Activated T-cell treated with anti-CD3 and anti-CD28 coated beads, Interleukin-2, amount 50 U/mL, for 72 hours (primary cell): ENCODE measurements around the gene BCLAF1. TPM values are rescaled to one million over a fixed set of nuclear protein-coding genes. Genes with fewer than 3 reads are reported as not detected.
"Not testable (repeated sequence)": the region's sequence is repeated elsewhere in the genome, so short reads cannot be mapped to it uniquely, and the experiment has no call there.

Source experiments
- ATAC-seq, 2 donors: fragments of 150-1000 bp; cut with Tn5 transposase; replicated peaks in 1 of 2; 2 replicates each; pipeline ENCODE4 v1.10.0; 2021; ENCODE audit warnings: moderate library complexity in 2 of 2, mild to moderate bottlenecking in 1 of 2
- DNase-seq, 2 donors: peaks; one replicate each; pipeline ENCODE4 v3.0.0; 2021 to 2022; ENCODE audit warnings: mixed read lengths in 1 of 2
- H3K27ac Mint-ChIP-seq: one replicate; pipeline ENCODE4 v1.8.0; 2022; ENCODE audit warnings: mild to moderate bottlenecking, moderate library complexity, mixed read lengths
- H3K27me3 Mint-ChIP-seq: one replicate; pipeline ENCODE4 v1.8.0; 2022; ENCODE audit warnings: low read depth, mixed read lengths
- H3K36me3 Mint-ChIP-seq, 2 donors: one replicate each; pipeline ENCODE4 v1.8.0; 2022; ENCODE audit warnings: mixed read lengths in 2 of 2, mild to moderate bottlenecking in 1 of 2; ENCODE audit not compliant: insufficient read depth in 2 of 2
- H3K4me1 Mint-ChIP-seq: one replicate; pipeline ENCODE4 v1.8.0; 2022; ENCODE audit warnings: low read depth, mixed read lengths
- H3K4me3 Mint-ChIP-seq, 2 donors: one replicate each; pipeline ENCODE4 v1.8.0; 2022; ENCODE audit warnings: mild to moderate bottlenecking in 2 of 2, mixed read lengths in 2 of 2, moderate library complexity in 2 of 2
- H3K9me3 Mint-ChIP-seq, 2 donors: one replicate each; pipeline ENCODE4 v1.8.0; 2022; ENCODE audit warnings: mixed read lengths in 2 of 2
- total RNA-seq, 2 donors: library from RNA; stranded (reverse); gene quantifications; one replicate each; pipeline ENCODE4 v1.2.3, GENCODE V29; 2022

The BCLAF1 gene
- total RNA-seq, 2 donors from 2014 or later = 146 to 151 TPM

DNA sequence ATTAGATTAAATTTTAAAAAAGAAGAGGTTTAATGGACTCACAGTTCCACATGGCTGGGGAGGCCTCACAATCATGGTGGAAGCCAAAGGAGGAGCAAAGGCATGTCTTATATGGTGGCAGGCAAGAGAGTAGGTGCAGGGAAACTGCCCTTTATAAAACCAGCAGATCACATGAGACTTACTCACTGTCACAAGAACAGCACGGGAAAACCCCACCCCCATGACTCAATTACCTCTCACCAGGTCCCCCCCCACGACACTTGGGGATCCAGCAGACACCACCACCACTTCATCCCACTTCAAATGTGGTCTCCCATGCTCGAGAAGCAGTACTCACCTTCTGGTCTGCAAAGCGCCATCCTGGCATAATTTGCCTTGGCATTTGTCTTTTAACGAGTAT lies 64.2 kb downstream of the BCLAF1 start:
- H3K27ac Mint-ChIP-seq = no peak overlapping the region
- H3K36me3 Mint-ChIP-seq = peaks cover 8 to 14% of the 10 kb centered on the region in 2 donors
- H3K27me3 Mint-ChIP-seq = no peaks in the 10 kb centered on the region
- DNase-seq (peak; percentile 16 to 26), ATAC-seq (peak; percentile 33 to 43)
- no peak overlapping the region for H3K4me3 Mint-ChIP-seq
- peaks cover 19% of the 10 kb centered on the region for H3K4me1 Mint-ChIP-seq
- peaks cover 4 to 5% of the 10 kb centered on the region in 2 donors for H3K9me3 Mint-ChIP-seq

DNA sequence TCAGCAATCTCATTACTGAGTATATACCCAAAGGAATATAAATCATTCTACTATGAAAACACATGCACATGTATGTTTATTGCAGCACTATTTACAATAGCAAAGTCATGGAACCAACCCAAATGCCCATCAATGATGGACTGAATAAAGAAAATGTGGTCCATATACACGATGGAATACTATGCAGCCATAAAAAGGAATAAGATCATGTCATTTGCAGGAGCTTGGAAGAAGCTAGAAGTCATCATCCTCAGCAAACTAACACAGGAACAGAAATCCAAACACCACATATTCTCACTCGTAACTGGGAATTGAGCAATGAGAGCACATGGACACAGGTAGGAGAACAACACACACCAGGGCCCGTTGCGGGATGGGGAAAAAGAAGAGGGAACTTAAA lies 64.7 kb downstream of the BCLAF1 start:
- not testable (repeated sequence) for ATAC-seq, H3K27ac Mint-ChIP-seq, H3K9me3 Mint-ChIP-seq, H3K4me3 Mint-ChIP-seq, DNase-seq, H3K27me3 Mint-ChIP-seq
- H3K36me3 Mint-ChIP-seq = peaks cover 5 to 11% of the 10 kb centered on the region in 2 donors
- H3K4me1 Mint-ChIP-seq = peaks cover 19% of the 10 kb centered on the region

DNA sequence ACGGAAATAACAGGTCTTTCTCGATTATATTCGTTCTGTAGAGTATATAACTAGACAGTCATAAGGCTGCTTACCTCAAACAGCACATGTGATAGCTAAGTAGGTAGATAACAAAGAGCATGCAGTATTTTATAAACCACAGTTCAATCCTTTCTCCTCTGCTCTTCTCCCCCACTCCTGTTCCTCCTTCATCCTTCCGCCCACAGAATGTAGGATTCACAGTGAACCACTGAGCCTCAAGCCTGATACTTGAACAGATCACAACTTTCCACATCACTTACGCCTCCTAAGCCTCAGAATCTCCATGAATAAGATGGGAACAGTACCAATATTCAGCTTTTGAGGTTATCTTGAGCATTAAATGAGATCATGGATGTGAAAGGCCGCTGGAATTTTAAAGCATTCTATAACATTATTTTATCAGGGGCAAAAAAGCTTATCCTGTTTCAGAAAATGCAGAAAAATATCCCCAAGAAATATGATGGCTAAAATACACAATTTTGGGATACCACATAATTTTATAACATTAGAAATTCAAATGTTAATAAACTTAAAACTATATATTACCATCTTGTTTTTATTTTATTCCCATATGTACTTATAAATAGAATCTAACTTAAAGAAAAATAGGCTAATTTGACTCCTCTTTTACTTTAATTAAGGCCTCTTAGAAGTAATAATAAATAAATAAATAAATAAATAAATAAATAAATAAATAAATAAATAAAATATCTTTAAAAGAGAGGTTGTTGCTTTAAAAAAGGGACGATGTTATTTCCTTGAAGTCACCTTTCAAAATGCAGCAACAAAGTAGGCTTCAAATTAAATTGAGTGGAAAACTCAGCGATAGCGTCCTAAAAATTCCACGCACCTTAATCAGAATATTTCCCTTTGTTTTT lies 72.9 kb downstream of the BCLAF1 start:
- H3K36me3 Mint-ChIP-seq = no peaks in the 10 kb centered on the region
- no peaks in the 10 kb centered on the region for H3K27me3 Mint-ChIP-seq
- H3K4me1 Mint-ChIP-seq = no peaks in the 10 kb centered on the region
- peaks cover 1 to 2% of the 10 kb centered on the region in 2 donors for H3K9me3 Mint-ChIP-seq
- H3K27ac Mint-ChIP-seq = no peak overlapping the region
- DNase-seq (no peak), ATAC-seq (no peak)
- H3K4me3 Mint-ChIP-seq = no peak overlapping the region

- Mint-ChIP-seq H3K4me1 (no peaks in the 10 kb centered on the region), H3K27me3 (no peaks in the 10 kb centered on the region), H3K9me3 (no peaks in the 10 kb centered on the region), H3K4me3 (no peak overlapping the region), H3K36me3 (no peaks in the 10 kb centered on the region), H3K27ac (no peak overlapping the region)
- DNase-seq (no peak), ATAC-seq (no peak)
Observed at GRCh38 chr6:136213853-136214252, 75.8 kb downstream of the BCLAF1 start.

- H3K27me3 Mint-ChIP-seq = no peaks in the 10 kb centered on the region
- H3K36me3 Mint-ChIP-seq = no peaks in the 10 kb centered on the region
- H3K4me3 Mint-ChIP-seq = no peak overlapping the region
- H3K9me3 Mint-ChIP-seq = no peaks in the 10 kb centered on the region
- H3K4me1 Mint-ChIP-seq = no peaks in the 10 kb centered on the region
- no peak for DNase-seq
- no peak overlapping the region for H3K27ac Mint-ChIP-seq
- no peak for ATAC-seq
Observed at GRCh38 chr6:136213012-136213539, 76.6 kb downstream of the BCLAF1 start.

DNA sequence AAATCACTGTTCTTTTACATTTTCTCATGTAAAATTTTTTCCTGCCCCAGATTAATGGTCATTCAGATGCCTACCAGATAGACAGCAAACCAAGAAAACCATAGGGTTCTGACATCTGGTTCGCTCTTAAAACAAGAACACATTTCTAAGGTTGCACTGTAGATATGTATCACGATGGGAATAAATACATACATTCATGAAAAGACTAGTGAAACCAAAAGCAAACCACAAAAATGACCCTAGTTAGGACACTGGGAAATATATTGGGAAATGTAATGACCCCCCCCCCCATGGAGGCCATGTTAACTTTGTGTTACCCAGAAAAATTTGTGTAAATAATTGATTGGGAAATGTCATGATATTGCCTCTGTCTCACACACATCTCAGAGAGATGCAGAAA lies 77.0 kb downstream of the BCLAF1 start:
- Mint-ChIP-seq H3K4me3 (no peak overlapping the region), H3K9me3 (no peaks in the 10 kb centered on the region), H3K4me1 (no peaks in the 10 kb centered on the region), H3K27ac (no peak overlapping the region), H3K27me3 (no peaks in the 10 kb centered on the region), H3K36me3 (no peaks in the 10 kb centered on the region)
- ATAC-seq (no peak), DNase-seq (no peak)

DNA sequence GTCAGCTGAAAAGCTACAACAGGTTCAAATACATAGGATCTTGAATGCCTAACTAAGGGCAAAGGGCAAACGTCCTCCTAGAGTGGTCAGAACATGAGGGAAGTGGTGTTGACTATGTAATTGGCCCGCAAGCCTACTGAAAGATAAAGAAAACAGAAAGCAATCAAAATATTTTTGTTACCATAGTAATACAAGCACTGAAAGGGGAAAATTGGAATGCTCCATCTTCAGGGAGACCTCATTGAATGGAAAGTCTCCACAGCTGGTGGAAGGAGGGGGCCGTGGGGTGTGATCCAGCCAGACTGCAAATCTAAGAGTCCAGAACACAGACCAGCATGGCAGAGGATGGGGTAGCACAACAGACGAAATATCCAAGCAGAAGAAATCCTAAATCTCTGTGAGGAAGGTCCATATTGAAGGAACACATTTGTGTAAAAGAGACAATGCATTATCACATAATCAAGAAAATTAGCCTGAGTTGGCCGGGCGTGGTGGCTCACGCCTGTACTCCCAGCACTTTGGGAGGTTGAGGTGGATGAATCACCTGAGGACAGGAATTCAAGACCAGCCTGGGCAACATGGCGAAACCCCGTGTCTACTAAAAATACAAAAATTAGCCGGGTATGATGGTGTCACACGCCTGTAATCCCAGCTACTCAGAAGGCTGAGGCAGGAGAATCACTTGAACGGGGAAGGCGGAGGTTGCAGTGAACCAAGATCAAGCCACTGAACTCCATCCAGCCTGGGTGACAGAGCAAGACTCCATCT lies 79.1 kb downstream of the BCLAF1 start:
- H3K27ac Mint-ChIP-seq = no peak overlapping the region

DNA sequence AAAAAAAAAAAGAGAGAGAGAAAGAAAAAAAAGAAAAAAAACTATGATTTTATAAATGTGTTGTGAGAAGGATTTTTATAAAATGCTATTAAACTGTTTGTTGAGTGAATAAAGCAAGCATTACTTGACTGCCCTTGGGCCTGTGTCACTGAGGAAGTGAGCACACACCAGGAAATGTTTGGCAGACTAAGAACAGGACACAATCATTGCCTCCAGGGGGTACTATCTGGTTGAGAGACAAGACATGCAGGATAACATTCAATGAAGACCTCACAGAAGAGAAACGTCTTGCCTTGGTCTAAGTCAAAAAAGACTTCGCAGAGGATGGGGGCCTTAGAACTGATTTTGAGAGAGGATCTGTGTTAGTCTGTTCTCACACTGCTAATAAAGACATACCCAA lies 80.2 kb downstream of the BCLAF1 start:
- no peaks in the 10 kb centered on the region for H3K4me1 Mint-ChIP-seq
- DNase-seq = no peak
- no peak overlapping the region for H3K27ac Mint-ChIP-seq
- H3K36me3 Mint-ChIP-seq = no peaks in the 10 kb centered on the region
- no peak for ATAC-seq
- no peaks in the 10 kb centered on the region for H3K27me3 Mint-ChIP-seq
- H3K4me3 Mint-ChIP-seq = no peak overlapping the region
- no peaks in the 10 kb centered on the region for H3K9me3 Mint-ChIP-seq

More for the DNA sequence above, 79.1 kb downstream of the BCLAF1 start:
- DNase-seq = no peak
- no peaks in the 10 kb centered on the region for H3K9me3 Mint-ChIP-seq
- H3K27me3 Mint-ChIP-seq = no peaks in the 10 kb centered on the region
- H3K4me3 Mint-ChIP-seq = no peak overlapping the region
- H3K36me3 Mint-ChIP-seq = no peaks in the 10 kb centered on the region
- ATAC-seq = no peak
- no peaks in the 10 kb centered on the region for H3K4me1 Mint-ChIP-seq

DNA sequence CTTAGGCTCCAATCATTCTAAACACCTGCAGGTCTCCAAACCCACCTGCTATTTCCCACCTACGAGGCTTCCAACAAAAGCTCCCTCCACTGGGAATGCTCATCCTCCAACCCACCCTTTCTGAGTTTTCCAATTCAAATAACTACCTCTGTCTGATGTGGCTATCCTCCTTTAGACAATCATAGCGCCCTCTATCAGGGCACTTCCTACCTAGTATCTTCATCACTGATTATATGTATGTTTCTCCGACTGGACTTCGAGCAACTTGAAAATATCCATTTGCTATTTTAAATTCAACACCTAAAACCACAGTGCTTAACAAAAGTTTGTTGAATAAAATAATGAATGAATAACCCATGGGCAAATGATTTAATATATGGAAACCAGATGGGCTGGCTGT lies 80.9 kb downstream of the BCLAF1 start:
- Mint-ChIP-seq H3K27me3 (no peaks in the 10 kb centered on the region), H3K36me3 (no peaks in the 10 kb centered on the region), H3K4me1 (no peaks in the 10 kb centered on the region), H3K9me3 (no peaks in the 10 kb centered on the region), H3K27ac (no peak overlapping the region), H3K4me3 (no peak overlapping the region)
- ATAC-seq (no peak), DNase-seq (no peak)

Other genes starting within 250 kb of the BCLAF1 start
- 10 to 100 TPM; 29.4 to 34.3 TPM for gene MTFR2, start 39.5 kb downstream of the BCLAF1 start, total RNA-seq